ENCODE measurements around the gene FCMR. TPM values are rescaled to one million over a fixed set of nuclear protein-coding genes. Genes with fewer than 3 reads are reported as not detected.

FCMR gene
- 1.3 and 1.6 TPM in 2 replicates for total RNA-seq

- no peak for TF ChIP-seq CTCF (IDR thresholded peaks at IDR 0.05; ENCODE audit: insufficient read depth, low read depth, low read length)
- DNase-seq (ENCODE audit: low read depth), result no peak
- H3K4me3 ChIP-seq (ENCODE audit: low read depth, low read length), result no peak within 1 kb of the TSS
These were observed at the start of gene FCMR for GRCh38 chr1:206921772-206922265. Gene FCMR, minus strand, starts transcription at chr1:206921941. Its CDS starts 87 bp downstream, at chr1:206921854.

- DNase-seq (ENCODE audit: low read depth), result no peak
- no peak overlapping the region for H3K4me3 ChIP-seq (ENCODE audit: low read depth, low read length)
- no peak for TF ChIP-seq CTCF (IDR thresholded peaks at IDR 0.05; ENCODE audit: insufficient read depth, low read depth, low read length)
These were observed 49.4 kb upstream of the FCMR start for GRCh38 chr1:206971029-206971655.

GRCh38 chr1:206970446-206970845 lies 48.7 kb upstream of the FCMR start, which contains the start of gene FCAMR:
Gene FCAMR, minus strand, starts transcription at chr1:206970460. Its CDS starts 335 bp downstream, at chr1:206970125.
- no peak within 1 kb of the TSS for H3K4me3 ChIP-seq (ENCODE audit: low read depth, low read length)
- no peak for DNase-seq (ENCODE audit: low read depth)
- no peak for TF ChIP-seq CTCF (IDR thresholded peaks at IDR 0.05; ENCODE audit: insufficient read depth, low read depth, low read length)

GRCh38 chr1:206969090-206969489 lies 47.3 kb upstream of the FCMR start:
- no peak overlapping the region for H3K4me3 ChIP-seq (ENCODE audit: low read depth, low read length)
- TF ChIP-seq CTCF (IDR thresholded peaks at IDR 0.05; ENCODE audit: insufficient read depth, low read depth, low read length), result no peak
- DNase-seq (ENCODE audit: low read depth), result no peak

GRCh38 chr1:206967096-206967849 lies 45.5 kb upstream of the FCMR start:
- no peak overlapping the region for H3K4me3 ChIP-seq (ENCODE audit: low read depth, low read length)
- TF ChIP-seq CTCF (IDR thresholded peaks at IDR 0.05; ENCODE audit: insufficient read depth, low read depth, low read length), result no peak
- DNase-seq (ENCODE audit: low read depth), result peak; percentile 20

GRCh38 chr1:206965781-206966180 lies 44.0 kb upstream of the FCMR start:
- no peak for DNase-seq (ENCODE audit: low read depth)
- H3K4me3 ChIP-seq (ENCODE audit: low read depth, low read length), result no peak overlapping the region
- no peak for TF ChIP-seq CTCF (IDR thresholded peaks at IDR 0.05; ENCODE audit: insufficient read depth, low read depth, low read length)
